Measurements from ENCODE around the gene KLHL2.

Gene KLHL2

DNA sequence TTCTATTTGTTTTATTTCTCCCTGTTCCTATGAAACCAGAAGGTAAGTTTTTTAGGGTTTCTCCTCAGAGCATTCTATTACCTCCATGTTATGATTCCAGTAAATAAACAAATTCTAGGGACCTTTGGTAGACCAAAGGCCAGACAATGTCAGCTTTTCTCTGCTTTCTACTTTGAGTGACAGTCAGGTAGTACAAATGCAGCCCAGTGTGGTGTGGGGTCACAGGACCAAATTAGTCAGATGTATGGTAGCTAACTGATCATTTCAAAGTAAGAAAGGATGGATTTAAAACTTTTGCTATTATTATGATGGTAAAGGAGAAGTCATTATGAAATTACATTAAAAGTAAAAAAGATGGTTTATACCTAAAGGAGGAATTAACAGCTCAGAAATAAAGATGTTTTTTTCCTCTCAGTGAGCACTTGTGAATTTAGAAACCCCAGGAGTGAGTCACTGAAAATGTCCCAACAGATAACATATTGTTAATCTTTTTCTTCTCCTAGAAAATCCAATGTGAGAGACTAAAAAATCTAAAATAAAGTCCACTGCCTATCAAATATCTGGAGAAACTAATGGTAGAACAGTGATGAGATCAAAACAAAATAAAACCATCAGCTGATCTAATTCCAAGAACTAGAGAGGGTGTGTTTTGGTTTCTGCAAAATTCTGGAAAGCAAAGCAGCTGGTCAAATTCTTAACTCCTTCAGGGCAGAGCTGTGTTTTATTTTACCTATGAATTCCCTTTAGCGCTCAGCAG is 16.6 kb upstream of the KLHL2 start:
- no peaks in the 10 kb centered on the region for H3K36me3 Mint-ChIP-seq (ENCODE audit: insufficient read depth)
- H3K9me3 Mint-ChIP-seq: no peaks in the 10 kb centered on the region
- DNase-seq (ENCODE audit: low spot score in 2 of 2): no peak
- no peak for ATAC-seq (replicated peaks; ENCODE audit: extremely low read depth, poor library complexity, severe bottlenecking)
- no peaks in the 10 kb centered on the region for H3K4me1 Mint-ChIP-seq
- no peak overlapping the region for H3K4me3 Mint-ChIP-seq
- no peak overlapping the region for H3K27ac Mint-ChIP-seq (ENCODE audit: low read depth)
- no peaks in the 10 kb centered on the region for H3K27me3 Mint-ChIP-seq

GRCh38 chr4:165191348-165191656 is 16.1 kb upstream of the KLHL2 start:
- Mint-ChIP-seq H3K4me3 (no peak overlapping the region), H3K27me3 (no peaks in the 10 kb centered on the region), H3K36me3 (ENCODE audit: insufficient read depth) (no peaks in the 10 kb centered on the region), H3K9me3 (no peaks in the 10 kb centered on the region), H3K4me1 (no peaks in the 10 kb centered on the region), H3K27ac (ENCODE audit: low read depth) (no peak overlapping the region)
- no peak for DNase-seq (ENCODE audit: low spot score in 2 of 2)
- ATAC-seq (replicated peaks; ENCODE audit: extremely low read depth, poor library complexity, severe bottlenecking): no peak

- H3K4me1 Mint-ChIP-seq: no peaks in the 10 kb centered on the region
- H3K27me3 Mint-ChIP-seq: no peaks in the 10 kb centered on the region
- DNase-seq (ENCODE audit: low spot score in 2 of 2) (no peak), ATAC-seq (replicated peaks; ENCODE audit: extremely low read depth, poor library complexity, severe bottlenecking) (no peak)
- H3K4me3 Mint-ChIP-seq: no peak overlapping the region
- no peak overlapping the region for H3K27ac Mint-ChIP-seq (ENCODE audit: low read depth)
- no peaks in the 10 kb centered on the region for H3K9me3 Mint-ChIP-seq
- H3K36me3 Mint-ChIP-seq (ENCODE audit: insufficient read depth): no peaks in the 10 kb centered on the region
These were observed 15.4 kb upstream of the KLHL2 start for GRCh38 chr4:165191814-165192499.

GRCh38 chr4:165192500-165192898 is 14.9 kb upstream of the KLHL2 start:
- ATAC-seq (replicated peaks; ENCODE audit: extremely low read depth, poor library complexity, severe bottlenecking) (no peak), DNase-seq (ENCODE audit: low spot score in 2 of 2) (no peak)
- no peak overlapping the region for H3K27ac Mint-ChIP-seq (ENCODE audit: low read depth)
- H3K36me3 Mint-ChIP-seq (ENCODE audit: insufficient read depth): no peaks in the 10 kb centered on the region
- H3K27me3 Mint-ChIP-seq: no peaks in the 10 kb centered on the region
- H3K4me1 Mint-ChIP-seq: no peaks in the 10 kb centered on the region
- no peak overlapping the region for H3K4me3 Mint-ChIP-seq
- H3K9me3 Mint-ChIP-seq: no peaks in the 10 kb centered on the region

- no peak for DNase-seq (ENCODE audit: low spot score in 2 of 2)
- Mint-ChIP-seq H3K27me3 (no peaks in the 10 kb centered on the region), H3K27ac (ENCODE audit: low read depth) (no peak overlapping the region), H3K9me3 (no peaks in the 10 kb centered on the region), H3K4me1 (no peaks in the 10 kb centered on the region), H3K36me3 (ENCODE audit: insufficient read depth) (no peaks in the 10 kb centered on the region), H3K4me3 (no peak overlapping the region)
- ATAC-seq (replicated peaks; ENCODE audit: extremely low read depth, poor library complexity, severe bottlenecking): no peak
These were observed 14.4 kb upstream of the KLHL2 start for GRCh38 chr4:165192956-165193355.

GRCh38 chr4:165194368-165194767 is 13.0 kb upstream of the KLHL2 start:
- Mint-ChIP-seq H3K4me1 (no peaks in the 10 kb centered on the region), H3K27ac (ENCODE audit: low read depth) (no peak overlapping the region), H3K36me3 (ENCODE audit: insufficient read depth) (no peaks in the 10 kb centered on the region), H3K27me3 (no peaks in the 10 kb centered on the region), H3K9me3 (no peaks in the 10 kb centered on the region), H3K4me3 (no peak overlapping the region)
- DNase-seq (ENCODE audit: low spot score in 2 of 2) (no peak), ATAC-seq (replicated peaks; ENCODE audit: extremely low read depth, poor library complexity, severe bottlenecking) (no peak)

DNA sequence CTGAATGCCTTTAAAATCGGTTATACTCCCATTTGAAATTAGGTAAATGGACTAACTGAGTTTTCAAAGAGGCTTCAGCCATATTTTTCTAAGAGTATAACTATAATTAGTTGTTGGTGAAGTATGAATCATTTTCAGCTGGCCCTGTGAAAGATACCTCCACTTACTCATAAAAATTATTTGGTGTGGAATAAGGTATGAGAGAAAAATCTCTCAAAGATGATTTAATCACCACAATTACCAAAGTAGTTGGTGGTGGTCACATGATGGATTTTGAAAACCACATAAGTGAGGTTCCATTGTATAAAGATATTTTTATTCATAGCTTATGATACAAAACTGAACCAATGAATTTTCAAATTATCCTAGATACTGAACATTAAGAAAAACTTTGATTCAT is 9.0 kb upstream of the KLHL2 start:
- DNase-seq (ENCODE audit: low spot score in 2 of 2) (no peak), ATAC-seq (replicated peaks; ENCODE audit: extremely low read depth, poor library complexity, severe bottlenecking) (no peak)
- no peaks in the 10 kb centered on the region for H3K4me1 Mint-ChIP-seq
- no peaks in the 10 kb centered on the region for H3K27me3 Mint-ChIP-seq
- no peak overlapping the region for H3K4me3 Mint-ChIP-seq
- no peaks in the 10 kb centered on the region for H3K36me3 Mint-ChIP-seq (ENCODE audit: insufficient read depth)
- H3K27ac Mint-ChIP-seq (ENCODE audit: low read depth): no peak overlapping the region
- H3K9me3 Mint-ChIP-seq: no peaks in the 10 kb centered on the region

- no peak overlapping the region for H3K27ac Mint-ChIP-seq (ENCODE audit: low read depth)
- H3K4me3 Mint-ChIP-seq: no peak overlapping the region
- peaks cover 7% of the 10 kb centered on the region for H3K4me1 Mint-ChIP-seq
- ATAC-seq (replicated peaks; ENCODE audit: extremely low read depth, poor library complexity, severe bottlenecking) (no peak), DNase-seq (ENCODE audit: low spot score in 2 of 2) (no peak)
- no peaks in the 10 kb centered on the region for H3K9me3 Mint-ChIP-seq
- no peaks in the 10 kb centered on the region for H3K27me3 Mint-ChIP-seq
- no peaks in the 10 kb centered on the region for H3K36me3 Mint-ChIP-seq (ENCODE audit: insufficient read depth)
These were observed 8.1 kb upstream of the KLHL2 start for GRCh38 chr4:165199286-165199685.

- Mint-ChIP-seq H3K4me1 (peaks cover 8% of the 10 kb centered on the region), H3K9me3 (no peaks in the 10 kb centered on the region), H3K36me3 (ENCODE audit: insufficient read depth) (no peaks in the 10 kb centered on the region), H3K27me3 (no peaks in the 10 kb centered on the region), H3K4me3 (no peak overlapping the region), H3K27ac (ENCODE audit: low read depth) (no peak overlapping the region)
- ATAC-seq (replicated peaks; ENCODE audit: extremely low read depth, poor library complexity, severe bottlenecking) (no peak), DNase-seq (ENCODE audit: low spot score in 2 of 2) (no peak)
These were observed 7.6 kb upstream of the KLHL2 start for GRCh38 chr4:165199722-165200121.

GRCh38 chr4:165201806-165202205 is 5.6 kb upstream of the KLHL2 start:
- Mint-ChIP-seq H3K36me3 (ENCODE audit: insufficient read depth) (no peaks in the 10 kb centered on the region), H3K4me3 (no peak overlapping the region), H3K27ac (ENCODE audit: low read depth) (no peak overlapping the region), H3K9me3 (no peaks in the 10 kb centered on the region), H3K27me3 (no peaks in the 10 kb centered on the region), H3K4me1 (peaks cover 21% of the 10 kb centered on the region)
- no peak for DNase-seq (ENCODE audit: low spot score in 2 of 2)
- no peak for ATAC-seq (replicated peaks; ENCODE audit: extremely low read depth, poor library complexity, severe bottlenecking)

DNA sequence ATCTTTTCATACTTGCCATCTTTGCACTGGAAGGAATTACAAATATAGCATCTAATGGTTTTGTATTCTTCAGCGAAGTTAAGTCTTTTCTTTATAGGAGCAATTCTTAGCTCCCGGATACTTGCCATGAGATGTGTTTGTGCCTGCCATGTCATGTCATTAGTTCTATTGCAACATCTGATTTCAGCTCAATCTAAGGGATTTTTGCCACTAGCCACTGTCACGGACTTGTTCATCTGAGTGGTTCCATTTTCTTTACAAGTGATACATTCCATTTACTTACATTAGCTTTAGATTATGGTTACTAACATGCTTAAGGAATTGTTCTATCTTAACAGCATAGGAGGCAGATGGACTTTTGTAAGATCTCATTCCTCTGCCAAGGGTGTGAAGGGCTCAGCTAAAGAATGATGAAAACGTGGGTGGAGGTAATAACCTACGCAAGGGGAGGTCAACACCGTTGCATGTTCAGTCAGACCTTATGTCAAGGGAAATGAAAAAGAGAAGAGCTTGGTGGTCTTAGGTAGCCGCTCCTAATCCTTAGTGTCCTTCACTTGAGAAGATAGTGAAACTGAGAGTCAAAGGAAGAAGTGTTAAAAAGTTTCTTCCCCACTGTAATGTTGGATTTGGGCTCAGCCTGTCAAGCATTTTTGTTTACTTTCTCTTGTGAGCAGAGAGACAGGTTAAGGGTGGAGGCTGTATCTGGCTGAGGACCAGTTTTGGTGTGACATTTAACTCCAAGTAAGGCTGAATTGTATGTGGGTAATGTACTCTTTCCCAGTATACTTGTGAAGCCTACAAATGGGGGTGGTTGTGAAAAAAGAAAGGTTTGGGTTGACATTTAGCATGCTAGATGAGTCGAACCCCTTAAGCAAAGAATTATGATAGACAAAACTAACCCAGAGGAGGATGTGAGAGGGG is 3.6 kb upstream of the KLHL2 start:
- Mint-ChIP-seq H3K27me3 (no peaks in the 10 kb centered on the region), H3K27ac (ENCODE audit: low read depth) (no peak overlapping the region), H3K36me3 (ENCODE audit: insufficient read depth) (no peaks in the 10 kb centered on the region), H3K4me3 (no peak overlapping the region), H3K4me1 (peaks cover 25% of the 10 kb centered on the region), H3K9me3 (no peaks in the 10 kb centered on the region)
- DNase-seq (ENCODE audit: low spot score in 2 of 2) (no peak), ATAC-seq (replicated peaks; ENCODE audit: extremely low read depth, poor library complexity, severe bottlenecking) (no peak)

DNA sequence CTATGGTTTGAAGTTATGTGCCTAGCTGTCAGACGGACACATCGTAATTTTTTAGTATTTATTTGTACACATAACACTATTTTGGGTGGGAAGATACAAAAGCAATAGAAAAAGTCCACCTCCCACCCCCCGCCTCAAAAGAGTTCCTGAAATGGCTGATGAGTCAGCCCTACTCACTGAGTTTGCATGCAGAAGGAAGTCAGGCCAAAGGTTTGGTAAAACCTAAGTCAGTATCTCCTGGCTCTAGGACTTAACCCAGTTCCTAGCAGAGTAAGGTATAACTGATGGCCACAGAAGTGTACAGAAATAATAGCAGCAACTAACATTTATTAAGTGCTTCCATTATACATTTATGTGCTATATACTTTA is 2.9 kb upstream of the KLHL2 start:
- DNase-seq (ENCODE audit: low spot score in 2 of 2) (no peak), ATAC-seq (replicated peaks; ENCODE audit: extremely low read depth, poor library complexity, severe bottlenecking) (no peak)
- Mint-ChIP-seq H3K9me3 (no peaks in the 10 kb centered on the region), H3K27ac (ENCODE audit: low read depth) (no peak overlapping the region), H3K4me3 (no peak overlapping the region), H3K36me3 (ENCODE audit: insufficient read depth) (no peaks in the 10 kb centered on the region), H3K4me1 (peaks cover 31% of the 10 kb centered on the region), H3K27me3 (no peaks in the 10 kb centered on the region)

DNA sequence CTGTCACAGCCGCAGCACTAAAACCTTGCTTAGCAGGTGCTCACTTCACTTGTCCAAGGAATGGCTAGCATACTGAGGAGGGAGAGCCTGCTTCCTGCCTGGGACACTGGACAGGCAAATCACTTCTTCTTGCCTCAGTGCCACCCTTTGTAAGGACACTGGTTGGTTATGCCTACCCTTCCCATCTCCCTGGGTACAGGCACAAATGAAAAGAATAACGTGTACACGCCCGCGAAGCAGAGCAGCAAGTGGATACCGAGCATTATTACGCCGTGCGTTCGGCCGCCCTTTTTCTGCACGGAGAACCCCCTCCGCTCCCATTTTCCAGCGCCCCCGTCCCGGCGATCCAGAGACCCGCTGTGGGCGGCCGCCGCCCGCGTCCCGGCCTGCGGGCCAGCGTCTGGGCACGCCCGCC is 338 bp upstream of the KLHL2 start:
- ATAC-seq (replicated peaks; ENCODE audit: extremely low read depth, poor library complexity, severe bottlenecking) (peak; percentile 6), DNase-seq (ENCODE audit: low spot score in 2 of 2) (peak; percentile 10 to 13)
- H3K27me3 Mint-ChIP-seq: no peaks in the 10 kb centered on the region
- H3K9me3 Mint-ChIP-seq: no peaks in the 10 kb centered on the region
- H3K4me1 Mint-ChIP-seq: peaks cover 47% of the 10 kb centered on the region
- H3K4me3 Mint-ChIP-seq: peak overlapping the region; percentile 78
- peak overlapping the region; percentile 60 for H3K27ac Mint-ChIP-seq (ENCODE audit: low read depth)
- no peaks in the 10 kb centered on the region for H3K36me3 Mint-ChIP-seq (ENCODE audit: insufficient read depth)

All from central memory CD8-positive, alpha-beta T cell (primary cell).